ENCODE data around the gene HTRA1.

The HTRA1 gene

DNA sequence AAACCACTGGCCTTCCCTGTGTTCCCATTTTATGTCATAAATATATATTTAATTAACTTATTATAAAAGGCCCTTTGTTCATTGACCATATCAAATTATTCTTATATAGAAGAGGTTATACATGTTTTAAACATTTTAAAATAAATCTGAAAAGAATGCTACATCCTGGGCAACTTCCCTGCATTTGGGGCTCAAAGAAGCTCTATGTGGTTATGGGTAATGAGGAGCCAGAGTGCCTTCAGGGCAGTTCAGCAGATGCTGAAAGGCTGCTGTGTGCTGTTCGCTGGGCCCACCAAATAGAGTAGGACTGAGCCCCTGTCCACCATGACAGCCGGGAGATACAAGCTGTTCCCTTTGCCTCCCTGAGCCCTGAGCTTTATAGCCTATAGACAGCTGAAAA is 35.9 kb downstream of the HTRA1 start:
- DNase-seq, result no peak

DNA sequence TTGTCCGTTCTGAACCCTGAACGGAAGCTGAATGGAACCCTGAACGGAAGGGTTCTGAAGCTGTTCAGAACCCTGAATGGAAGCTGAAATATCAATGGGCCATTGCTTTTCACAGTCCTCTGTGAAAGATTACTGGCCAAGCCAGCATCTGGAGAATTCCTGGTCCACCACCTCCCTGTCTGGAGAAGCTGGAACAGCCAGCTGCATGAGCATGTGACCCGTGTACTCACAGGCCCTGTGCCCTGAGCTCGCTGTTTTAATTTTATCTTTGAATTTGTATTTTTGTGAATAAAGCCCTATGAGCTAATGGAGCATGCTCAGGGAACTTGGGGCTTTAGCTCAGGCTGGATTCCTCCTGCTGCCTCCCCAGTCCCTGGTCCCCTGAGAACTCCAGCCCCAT is 37.2 kb downstream of the HTRA1 start:
- no peak for DNase-seq

DNA sequence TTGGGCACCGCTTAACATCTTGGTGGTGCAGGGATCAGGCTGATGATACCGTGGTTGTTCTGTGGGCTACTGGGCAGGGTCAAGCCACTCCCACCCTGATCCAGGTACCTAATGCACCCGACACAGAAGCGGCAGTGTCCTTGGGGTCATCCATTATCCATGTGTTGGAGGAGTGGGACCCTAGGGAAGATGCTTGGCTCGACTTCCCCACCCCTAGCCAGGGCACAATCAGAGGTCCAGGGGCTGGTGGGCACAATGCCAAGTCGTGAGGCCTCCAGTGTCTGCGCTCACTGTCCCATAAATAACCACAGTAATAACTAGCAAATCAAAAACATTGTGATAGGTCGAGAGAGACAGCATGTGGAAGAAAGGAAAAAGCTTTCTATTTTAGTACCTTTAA is 37.7 kb downstream of the HTRA1 start:
- DNase-seq, result no peak

DNA sequence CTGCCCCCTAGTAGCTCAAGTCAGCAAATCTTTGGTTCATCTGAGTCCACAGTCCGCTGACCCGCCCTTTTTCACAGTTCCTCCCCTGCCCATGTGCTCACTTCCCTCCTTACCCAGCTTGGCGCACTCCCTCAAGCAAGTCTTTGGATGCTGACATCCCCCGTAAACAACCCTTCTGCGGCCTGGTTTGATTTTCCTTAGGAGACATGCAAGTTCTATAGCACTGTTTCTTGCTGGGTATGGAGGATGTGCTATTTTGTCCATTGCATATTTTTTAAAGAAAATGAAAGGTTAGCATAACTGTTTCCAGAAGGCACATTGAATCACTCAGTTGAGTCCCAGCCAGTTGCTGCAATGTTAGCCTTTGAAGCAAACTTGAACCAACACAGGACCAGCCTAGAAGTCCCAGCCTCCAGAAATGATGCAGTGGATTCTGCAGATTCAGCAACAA is 38.2 kb downstream of the HTRA1 start:
- DNase-seq, result no peak

DNA sequence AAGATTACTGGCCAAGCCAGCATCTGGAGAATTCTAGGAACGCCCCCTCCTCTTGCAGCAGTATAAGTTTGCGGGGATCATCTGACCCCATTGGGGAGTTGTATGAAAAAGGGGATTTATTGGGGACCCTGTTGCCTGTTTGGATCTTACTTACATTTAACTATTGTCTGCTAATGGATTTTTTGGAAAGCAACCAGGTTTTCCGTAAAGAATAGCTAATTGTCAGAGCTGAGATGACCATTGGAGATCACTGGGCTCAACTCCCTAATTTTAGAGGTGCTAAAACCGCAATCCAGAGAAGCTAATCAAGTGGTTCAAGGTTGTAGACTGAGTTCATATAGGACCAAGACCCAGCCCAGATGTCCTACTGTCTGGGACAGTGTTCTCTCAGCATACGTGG is 38.8 kb downstream of the HTRA1 start:
- no peak for DNase-seq

DNA sequence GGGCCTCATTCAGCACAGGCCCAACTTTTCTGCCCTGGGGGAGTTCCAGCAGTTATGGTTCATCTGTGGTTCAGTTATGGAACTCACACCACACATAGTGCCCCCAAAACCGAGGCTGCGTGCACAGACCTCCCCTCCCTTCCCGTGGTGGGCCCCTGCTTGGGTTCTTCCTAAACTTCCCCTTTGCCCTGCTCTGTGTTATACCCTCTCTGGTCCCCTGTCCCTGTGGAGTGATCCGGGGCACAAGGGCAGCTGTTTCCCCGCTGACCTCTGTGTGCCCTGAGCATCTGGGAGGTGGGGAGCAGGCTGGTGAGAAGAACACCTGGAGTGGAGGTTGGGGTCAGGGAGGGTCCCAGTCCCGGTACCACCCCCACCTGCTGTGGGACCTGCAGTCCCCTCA is 39.4 kb downstream of the HTRA1 start:
- DNase-seq, result no peak

DNA sequence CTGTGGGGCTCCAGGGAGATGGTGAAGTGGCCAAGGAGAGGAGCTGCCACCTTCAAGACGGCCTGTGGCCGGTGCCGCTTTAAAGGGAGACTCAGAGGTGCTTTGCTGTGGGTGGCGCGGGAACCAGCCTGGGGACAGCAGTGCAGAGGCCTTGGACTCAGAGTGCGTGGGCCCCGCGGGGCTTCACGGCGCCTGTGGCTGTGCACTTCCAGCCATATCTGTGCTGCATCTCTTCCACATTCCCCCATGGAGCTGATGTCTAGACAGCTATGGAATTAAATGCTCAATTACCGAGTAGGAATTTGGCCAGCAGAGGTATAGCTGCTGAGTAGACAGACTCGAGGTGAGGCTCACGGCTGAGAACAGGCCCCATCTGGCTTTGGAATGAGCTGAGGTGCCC is 41.7 kb downstream of the HTRA1 start:
- no peak for DNase-seq

DNA sequence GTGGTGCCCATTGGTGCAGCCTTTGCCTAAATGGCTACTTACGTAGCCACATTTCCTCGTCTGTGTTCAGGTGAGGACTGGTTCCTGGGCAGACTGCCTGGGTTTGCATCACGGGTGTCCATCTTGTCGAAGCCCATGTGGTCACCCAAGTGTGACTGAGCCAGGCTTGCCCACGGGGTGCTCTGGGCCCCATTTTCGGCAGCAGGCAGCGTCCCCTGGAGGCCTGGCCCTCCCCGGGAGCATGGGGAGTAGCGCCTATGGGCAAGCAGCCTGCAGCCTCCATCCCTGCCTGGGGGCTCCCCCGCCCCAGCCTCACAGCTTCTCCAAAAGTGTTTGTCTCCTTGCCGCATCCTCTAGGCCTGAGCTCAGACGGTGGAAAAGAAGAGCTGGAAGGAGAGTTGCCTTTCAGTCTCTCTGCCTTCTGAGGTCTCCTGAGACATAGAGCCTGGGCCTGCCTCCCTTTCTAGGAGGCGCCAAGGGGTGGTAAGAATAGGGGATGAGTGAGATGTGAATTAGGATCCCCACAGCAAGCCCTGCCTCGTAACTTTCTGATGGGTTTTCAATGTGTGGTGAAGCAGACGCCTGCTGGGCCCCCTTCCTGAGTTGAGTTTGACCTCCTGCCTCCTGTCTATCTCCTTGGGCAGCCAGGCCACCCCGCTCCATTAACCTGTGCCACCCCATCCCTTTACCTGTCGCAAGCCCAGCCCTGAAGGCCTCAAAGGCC is 42.7 kb downstream of the HTRA1 start:
- DNase-seq, result no peak

DNA sequence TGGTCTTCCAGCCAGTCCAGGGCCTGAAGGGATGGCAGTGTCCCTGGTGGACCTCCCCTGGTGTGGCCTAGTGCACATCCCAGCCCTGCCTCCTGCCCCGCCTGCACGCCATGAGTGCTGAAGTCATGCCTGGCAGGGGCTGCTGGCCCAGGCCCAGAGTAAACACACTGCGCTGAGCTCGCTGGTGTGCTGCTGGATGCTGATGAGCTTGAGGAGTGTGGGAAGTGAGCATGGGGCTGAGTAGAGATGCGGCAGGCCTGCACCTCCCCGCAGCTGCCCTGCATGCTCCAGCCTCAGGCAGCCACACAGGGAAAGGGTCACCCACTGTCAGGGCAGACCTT is 43.2 kb downstream of the HTRA1 start:
- no peak for DNase-seq

DNA sequence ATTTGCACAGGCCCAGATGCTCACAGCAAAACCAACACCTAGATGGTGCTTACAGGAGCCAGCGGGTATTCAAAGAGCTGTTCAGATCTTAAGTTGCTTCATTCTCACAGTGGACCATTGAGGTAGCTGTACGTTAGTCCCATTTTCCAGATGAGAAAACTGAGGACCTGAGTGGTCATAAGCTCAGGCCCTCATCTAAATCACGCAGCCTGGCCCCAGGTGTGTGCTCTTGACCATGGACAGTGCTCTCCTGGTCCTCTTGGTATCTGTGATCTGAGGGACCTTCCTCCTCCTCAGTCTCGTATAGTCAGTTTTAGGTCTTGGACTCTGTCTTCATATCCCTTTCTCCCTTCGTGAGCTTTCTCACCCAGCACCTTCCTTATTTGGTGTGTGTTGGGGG is 43.7 kb downstream of the HTRA1 start:
- no peak for DNase-seq

DNA sequence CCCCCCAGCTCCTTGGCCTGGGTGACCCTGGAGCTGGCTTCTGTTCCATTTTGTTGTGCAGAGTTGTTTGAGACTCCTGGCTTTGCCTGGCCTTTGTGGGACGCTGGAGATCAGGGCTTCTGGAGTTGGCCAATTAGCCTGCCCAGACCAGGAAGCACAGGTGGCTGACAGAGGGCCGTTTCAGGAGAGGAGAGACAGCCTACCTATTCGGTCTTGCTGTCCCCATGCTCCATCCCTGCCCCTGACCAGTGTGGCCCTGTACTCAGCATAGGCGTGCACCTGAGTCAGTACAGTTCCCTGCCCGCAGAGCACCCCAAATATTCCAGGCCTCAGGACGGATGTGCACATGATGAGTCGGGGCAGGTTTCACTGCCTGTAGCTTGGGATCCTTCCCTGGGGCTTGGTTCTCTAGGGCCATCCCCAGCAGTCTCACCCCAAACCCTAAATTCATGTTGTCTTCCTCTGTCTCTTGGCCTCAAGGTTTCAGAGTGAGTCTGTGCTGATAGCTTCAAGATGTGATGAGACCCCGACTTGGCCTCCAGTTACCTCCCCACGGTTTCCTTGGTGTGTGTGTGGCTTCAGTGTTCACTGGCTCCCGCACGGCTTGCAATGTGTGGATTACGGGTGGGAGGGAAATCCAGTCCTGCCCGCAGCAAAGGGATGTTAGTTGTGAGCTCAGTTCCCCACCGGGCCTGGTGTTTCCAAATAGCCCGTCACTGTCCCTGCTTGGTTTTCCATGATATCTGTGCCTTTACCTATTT is 44.7 kb downstream of the HTRA1 start:
- DNase-seq, result no peak

DNA sequence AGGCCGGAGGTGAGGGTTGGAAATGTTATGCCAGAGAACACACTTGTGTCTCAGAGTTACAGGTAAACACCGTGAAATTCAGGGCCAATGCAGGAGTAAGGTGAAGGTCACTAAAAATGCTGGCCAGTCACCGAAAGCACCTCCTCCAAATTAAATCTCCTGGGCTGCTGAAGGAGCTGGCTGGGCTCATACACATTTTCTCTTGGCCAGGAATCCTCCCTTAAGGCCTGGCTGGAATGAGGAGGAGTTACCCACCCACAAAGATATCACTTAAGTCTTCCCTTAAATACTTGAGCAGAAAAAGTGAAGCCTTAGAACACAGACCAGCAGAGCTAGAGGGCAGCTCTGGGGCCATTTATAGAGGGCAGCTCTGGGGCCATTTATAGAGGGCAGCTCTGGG is 46.3 kb downstream of the HTRA1 start:
- DNase-seq, result no peak

DNA sequence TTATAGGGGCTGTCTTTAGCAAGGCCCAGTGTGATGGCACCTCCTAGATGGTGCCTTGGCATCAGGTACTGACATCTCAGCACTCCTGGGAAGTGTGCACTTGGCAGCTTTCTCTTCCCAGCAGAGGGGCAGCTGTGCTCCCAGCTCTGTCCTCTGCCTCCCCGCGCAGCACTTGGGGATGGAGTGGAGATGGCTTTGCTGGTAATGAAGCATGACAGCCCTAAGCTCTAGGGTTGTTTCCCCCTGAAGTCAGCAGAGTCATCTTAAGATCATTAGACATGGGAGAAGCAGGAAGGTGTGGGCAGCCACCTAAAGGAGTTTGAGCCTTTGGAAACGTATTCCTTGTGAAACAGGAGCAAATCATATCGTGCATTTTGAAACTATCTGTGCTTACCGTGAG is 46.7 kb downstream of the HTRA1 start:
- no peak for DNase-seq

DNA sequence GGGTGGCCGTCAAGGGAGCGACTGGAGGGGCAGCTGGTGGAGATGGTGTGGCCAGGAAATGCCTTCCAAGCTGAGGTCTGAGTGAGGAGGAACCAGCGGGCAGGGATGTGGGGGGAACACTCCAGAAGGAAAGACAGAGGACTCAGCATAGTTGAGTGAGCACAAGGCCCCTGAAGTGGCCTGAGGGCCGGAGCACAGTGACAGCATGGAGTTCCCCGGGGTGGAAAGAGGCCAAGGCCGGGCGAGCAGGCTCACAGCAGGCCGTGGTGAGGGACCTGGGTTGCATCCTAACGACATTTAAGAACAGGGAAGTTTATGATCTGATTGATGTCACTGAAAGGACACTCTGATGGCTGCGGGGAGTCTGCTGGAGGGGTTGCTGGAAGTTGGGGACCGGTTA is 48.0 kb downstream of the HTRA1 start:
- DNase-seq, result no peak

DNA sequence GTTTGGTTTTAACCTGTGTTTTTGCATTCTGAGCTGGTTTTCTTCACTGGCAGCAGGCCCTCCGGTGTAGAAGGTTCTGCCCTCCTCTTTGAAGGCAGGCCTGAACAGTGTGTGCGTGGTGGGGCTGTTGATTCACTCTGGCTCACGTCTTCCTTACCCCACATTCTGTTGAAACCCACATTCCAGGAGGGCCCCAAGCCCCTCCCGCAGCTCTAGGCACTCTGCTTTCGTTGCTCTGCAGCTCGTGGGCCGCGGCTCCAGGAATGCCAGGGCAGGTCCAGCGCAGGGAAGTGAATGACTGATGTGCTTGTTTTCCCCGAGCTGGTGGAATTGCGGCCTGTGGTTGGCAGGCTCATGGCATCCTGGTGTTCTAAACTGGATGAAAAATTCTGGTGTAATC is 49.0 kb downstream of the HTRA1 start:
- DNase-seq, result no peak

DNA sequence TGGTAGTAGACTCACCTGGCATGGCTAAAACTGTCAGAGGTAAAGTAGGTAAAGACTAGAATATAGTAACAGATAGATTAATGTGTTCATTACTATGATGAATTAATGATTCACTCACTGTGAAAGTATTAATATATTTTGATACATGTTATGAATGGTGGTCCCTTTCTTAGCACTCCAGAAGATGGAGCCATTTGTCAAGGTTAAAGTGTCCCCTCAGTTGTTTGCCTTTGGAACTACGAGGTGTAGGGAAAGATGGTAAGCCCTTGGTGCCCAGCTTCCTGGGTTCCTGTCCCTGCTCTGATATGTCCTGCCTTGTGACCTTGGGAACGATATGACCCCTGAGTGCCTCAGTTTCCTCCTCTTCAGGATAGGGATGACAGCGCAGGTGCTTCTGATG is 49.4 kb downstream of the HTRA1 start:
- DNase-seq, result no peak

DNA sequence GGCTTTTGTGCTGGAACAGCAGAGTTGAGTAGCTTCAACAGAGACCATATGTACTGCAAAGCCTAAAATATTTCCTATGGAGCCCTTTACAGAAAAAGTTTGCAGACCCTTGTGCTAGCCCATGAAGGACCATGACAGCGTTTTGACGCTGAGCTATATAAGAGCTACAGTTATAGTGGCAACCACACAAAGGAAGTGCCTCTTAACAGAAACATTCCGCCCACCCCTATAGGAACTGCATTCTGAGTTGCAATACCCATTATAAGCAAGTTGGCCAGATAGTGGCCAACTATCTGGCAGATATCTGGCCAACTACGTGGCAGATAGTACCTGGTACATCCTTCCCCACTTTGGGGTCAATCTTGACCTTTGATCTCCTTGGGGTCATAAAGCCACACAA is 51.7 kb downstream of the HTRA1 start:
- DNase-seq, result no peak

DNA sequence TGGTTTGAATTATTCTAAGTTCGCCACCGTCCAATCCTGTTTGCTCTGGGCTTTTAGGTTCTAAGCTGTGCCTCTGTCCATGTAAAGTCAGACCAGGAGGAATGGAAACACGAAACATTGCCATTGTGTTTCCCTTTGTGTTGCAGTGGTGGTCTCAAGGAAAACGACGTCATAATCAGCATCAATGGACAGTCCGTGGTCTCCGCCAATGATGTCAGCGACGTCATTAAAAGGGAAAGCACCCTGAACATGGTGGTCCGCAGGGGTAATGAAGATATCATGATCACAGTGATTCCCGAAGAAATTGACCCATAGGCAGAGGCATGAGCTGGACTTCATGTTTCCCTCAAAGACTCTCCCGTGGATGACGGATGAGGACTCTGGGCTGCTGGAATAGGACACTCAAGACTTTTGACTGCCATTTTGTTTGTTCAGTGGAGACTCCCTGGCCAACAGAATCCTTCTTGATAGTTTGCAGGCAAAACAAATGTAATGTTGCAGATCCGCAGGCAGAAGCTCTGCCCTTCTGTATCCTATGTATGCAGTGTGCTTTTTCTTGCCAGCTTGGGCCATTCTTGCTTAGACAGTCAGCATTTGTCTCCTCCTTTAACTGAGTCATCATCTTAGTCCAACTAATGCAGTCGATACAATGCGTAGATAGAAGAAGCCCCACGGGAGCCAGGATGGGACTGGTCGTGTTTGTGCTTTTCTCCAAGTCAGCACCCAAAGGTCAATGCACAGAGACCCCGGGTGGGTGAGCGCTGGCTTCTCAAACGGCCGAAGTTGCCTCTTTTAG is 52.9 kb downstream of the HTRA1 start:
- no peak for DNase-seq

DNA sequence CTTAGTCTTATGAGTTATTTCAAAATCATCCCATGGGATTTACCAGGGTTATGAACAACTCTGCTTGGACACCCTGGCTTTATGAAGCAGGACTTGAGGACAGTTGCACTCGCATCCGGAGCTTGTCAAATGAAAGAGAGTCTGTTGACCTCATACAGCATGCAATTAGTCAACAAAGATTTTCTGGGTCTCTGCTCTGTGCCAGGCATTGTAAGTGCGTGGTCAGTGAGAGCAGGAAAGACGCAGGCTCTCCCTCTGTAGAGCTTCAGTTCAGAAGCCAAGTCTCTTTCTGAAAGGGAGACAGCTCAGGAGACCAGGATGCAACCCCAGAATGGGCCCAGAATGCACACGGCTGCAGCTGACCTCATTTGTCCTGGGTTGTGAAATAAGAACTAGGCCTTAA is 53.7 kb downstream of the HTRA1 start:
- no peak for DNase-seq

DNA sequence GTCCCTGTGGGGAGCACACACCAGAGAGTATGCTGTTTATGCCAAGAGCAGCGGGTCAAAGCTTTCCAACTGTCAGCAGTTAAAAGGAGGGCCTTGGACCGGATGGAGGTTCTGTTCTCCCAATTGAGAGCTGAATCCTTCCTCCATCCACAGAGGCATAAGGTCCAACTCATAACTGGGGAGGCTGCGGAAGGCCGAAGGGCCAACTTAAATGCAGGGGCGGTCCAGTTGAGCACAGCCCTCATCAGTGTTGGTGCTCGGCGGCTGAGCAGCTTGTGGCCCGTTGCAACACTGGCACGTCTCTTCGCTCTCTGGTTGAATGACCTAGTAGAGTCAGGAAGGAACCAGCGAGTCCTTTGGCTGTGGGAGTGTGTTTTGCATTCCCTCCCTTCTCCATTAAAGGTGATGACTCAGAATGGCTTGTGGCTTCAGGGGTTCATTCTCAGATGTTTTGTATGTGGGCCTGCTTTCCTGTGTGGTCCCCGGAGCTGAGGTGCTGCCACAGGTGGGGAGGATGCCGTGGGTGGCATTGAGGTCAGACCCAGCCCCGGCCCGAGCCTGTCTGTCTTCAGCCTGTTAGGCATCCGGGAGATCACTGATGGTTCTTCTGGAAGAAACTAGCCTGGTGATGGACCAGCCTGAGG is 54.4 kb downstream of the HTRA1 start:
- peak; percentile 50 for DNase-seq

DNA sequence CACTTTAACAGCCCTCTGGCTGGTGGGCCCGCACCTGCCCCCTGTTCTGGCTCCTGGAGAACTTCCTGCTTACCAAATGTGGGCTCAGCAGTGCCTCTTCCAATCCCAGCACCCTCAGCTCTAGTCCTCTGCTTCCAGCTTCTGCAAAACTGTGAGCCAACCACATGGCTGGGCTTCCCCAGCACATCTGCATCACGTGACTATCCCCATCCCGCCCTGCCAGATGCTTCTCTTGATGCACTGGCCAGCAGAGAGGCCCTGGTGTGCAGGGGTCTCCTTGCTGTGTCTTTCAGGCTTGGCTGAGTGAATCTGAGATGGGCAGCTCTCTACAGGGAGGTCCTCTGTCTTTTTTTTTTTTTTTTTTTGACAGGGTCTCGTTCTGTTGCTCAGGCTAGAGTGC is 55.4 kb downstream of the HTRA1 start:
- no peak for DNase-seq

DNA sequence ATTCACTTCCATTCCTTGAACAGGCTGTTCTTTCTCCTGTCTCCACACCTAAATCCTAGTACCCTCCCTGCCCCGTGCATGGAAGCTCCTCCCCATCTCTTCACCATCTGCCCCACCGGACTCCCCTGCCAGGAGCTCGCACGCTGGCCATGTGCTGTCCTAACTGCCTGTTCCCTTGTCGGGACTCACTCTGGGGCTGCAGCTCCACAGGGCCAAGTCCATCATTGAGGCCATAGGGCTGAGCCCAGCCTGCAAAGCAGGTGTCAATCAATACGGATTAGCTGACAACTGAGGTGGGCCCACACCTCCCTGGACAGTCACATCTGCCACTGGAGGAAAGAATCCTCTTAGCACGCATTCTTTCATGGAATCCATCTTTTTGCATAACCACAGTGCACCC is 57.8 kb downstream of the HTRA1 start:
- no peak for DNase-seq

DNA sequence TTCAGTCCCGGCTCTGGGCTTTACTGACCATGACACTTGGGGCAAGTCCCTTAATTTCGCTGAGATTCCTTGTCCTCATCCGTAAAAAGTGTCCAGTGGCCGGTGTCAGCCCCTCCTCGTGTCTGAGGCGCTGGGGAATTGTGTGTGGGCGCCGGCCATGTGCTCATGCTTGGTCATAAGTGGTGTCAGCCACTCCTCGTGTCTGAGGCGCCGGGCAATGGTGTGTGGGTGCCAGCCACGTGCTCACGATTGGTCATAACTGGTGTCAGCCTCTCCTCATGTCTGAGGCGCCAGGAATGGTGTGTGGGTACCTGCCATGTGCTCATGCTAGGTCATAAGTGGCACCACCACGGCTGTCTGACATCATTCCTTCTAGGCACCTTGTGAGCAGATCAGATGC is 58.5 kb downstream of the HTRA1 start:
- DNase-seq, result no peak

DNA sequence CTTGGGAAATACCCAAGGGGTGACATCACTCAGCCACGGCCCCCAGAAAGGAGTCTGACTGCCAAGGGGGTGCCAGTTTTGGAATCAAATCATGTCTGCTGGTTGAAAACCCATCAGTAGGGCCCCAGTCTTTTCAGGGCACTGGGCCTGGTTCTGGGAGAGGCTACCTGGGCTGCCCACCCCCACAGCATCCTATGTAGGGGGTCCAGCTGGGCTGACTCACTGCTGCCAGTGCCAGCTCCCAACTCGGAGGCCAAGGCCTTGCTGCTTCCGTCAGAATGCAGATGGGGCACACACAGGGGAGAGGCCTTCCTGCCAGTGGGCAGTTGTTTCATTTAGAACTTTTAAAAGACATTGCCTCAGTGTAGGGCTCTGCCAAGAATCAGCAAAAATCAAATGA is 59.7 kb downstream of the HTRA1 start:
- no peak for DNase-seq

Measured in stimulated activated CD4-positive, alpha-beta T cell treated with anti-CD3 and anti-CD28 coated beads, Interleukin-4, amount 100 ng/mL, for 24 hours (primary cell).